Ishikawa (cell line): ENCODE measurements around the gene FAM131A.

Experiments used
- CEBPB ChIP-seq: IDR thresholded peaks from 2 replicates; pipeline ENCODE4 v1.6.1; 2012
- CREB1 ChIP-seq: IDR thresholded peaks from 2 replicates; pipeline ENCODE4 v1.6.1; 2012; ENCODE audit warnings: low read depth
- EGR1 ChIP-seq: IDR thresholded peaks from 2 replicates; pipeline ENCODE4 v1.6.1; 2012
- EP300 ChIP-seq: IDR thresholded peaks from 2 replicates; pipeline ENCODE4 v1.6.1; 2012; ENCODE audit warnings: borderline replicate concordance
- FOXM1 ChIP-seq: IDR thresholded peaks from 2 replicates; pipeline ENCODE4 v1.6.1; 2012; ENCODE audit warnings: low read depth, borderline replicate concordance
- NFIC ChIP-seq: IDR thresholded peaks from 2 replicates; pipeline ENCODE4 v1.6.1; 2012
- RAD21 ChIP-seq: IDR thresholded peaks from 2 replicates; pipeline ENCODE4 v1.6.1; 2012; ENCODE audit warnings: low read depth
- TAF1 ChIP-seq: IDR thresholded peaks from 2 replicates; pipeline ENCODE4 v1.6.1; 2012; ENCODE audit warnings: low read depth, mild to moderate bottlenecking
- TCF12 ChIP-seq: IDR thresholded peaks from 2 replicates; pipeline ENCODE4 v1.6.1; 2012; ENCODE audit warnings: low read depth
- TEAD4 ChIP-seq: IDR thresholded peaks from 2 replicates; pipeline ENCODE4 v1.6.1; 2012
- USF1 ChIP-seq: IDR thresholded peaks from 2 replicates; pipeline ENCODE4 v1.6.1; 2012
- YY1 ChIP-seq: IDR thresholded peaks from 2 replicates; pipeline ENCODE4 v1.6.1; 2012; ENCODE audit warnings: low read depth
- ZBTB7A ChIP-seq: IDR thresholded peaks from 2 replicates; pipeline ENCODE4 v1.6.1; 2012; ENCODE audit warnings: low read depth
- TF ChIP-seq, protein P1 (sequence below): IDR thresholded peaks from 2 replicates; pipeline ENCODE4 v1.6.1; 2012
- TF ChIP-seq, protein P2 (sequence below): IDR thresholded peaks from 2 replicates; pipeline ENCODE4 v1.6.1; 2012; ENCODE audit warnings: low read depth, mild to moderate bottlenecking

FAM131A gene, protein sequence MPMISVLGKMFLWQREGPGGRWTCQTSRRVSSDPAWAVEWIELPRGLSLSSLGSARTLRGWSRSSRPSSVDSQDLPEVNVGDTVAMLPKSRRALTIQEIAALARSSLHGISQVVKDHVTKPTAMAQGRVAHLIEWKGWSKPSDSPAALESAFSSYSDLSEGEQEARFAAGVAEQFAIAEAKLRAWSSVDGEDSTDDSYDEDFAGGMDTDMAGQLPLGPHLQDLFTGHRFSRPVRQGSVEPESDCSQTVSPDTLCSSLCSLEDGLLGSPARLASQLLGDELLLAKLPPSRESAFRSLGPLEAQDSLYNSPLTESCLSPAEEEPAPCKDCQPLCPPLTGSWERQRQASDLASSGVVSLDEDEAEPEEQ

GRCh38 chr3:184337399-184337714 is at the start of gene FAM131A:
TSS of gene FAM131A (plus strand) at chr3:184337600. CDS start at chr3:184337631, 31 bp downstream.
- TF ChIP-seq CREB1 (no peak), TAF1 (no peak), NFIC (no peak), TCF12 (no peak), FOXM1 (no peak), EP300 (no peak), USF1 (no peak), TEAD4 (no peak), CEBPB (no peak), YY1 (no peak), EGR1 (no peak), RAD21 (no peak)
- TF ChIP-seq, protein P1, sequence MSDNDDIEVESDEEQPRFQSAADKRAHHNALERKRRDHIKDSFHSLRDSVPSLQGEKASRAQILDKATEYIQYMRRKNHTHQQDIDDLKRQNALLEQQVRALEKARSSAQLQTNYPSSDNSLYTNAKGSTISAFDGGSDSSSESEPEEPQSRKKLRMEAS: no peak
- TF ChIP-seq, protein P2, sequence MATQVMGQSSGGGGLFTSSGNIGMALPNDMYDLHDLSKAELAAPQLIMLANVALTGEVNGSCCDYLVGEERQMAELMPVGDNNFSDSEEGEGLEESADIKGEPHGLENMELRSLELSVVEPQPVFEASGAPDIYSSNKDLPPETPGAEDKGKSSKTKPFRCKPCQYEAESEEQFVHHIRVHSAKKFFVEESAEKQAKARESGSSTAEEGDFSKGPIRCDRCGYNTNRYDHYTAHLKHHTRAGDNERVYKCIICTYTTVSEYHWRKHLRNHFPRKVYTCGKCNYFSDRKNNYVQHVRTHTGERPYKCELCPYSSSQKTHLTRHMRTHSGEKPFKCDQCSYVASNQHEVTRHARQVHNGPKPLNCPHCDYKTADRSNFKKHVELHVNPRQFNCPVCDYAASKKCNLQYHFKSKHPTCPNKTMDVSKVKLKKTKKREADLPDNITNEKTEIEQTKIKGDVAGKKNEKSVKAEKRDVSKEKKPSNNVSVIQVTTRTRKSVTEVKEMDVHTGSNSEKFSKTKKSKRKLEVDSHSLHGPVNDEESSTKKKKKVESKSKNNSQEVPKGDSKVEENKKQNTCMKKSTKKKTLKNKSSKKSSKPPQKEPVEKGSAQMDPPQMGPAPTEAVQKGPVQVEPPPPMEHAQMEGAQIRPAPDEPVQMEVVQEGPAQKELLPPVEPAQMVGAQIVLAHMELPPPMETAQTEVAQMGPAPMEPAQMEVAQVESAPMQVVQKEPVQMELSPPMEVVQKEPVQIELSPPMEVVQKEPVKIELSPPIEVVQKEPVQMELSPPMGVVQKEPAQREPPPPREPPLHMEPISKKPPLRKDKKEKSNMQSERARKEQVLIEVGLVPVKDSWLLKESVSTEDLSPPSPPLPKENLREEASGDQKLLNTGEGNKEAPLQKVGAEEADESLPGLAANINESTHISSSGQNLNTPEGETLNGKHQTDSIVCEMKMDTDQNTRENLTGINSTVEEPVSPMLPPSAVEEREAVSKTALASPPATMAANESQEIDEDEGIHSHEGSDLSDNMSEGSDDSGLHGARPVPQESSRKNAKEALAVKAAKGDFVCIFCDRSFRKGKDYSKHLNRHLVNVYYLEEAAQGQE: no peak

DNA sequence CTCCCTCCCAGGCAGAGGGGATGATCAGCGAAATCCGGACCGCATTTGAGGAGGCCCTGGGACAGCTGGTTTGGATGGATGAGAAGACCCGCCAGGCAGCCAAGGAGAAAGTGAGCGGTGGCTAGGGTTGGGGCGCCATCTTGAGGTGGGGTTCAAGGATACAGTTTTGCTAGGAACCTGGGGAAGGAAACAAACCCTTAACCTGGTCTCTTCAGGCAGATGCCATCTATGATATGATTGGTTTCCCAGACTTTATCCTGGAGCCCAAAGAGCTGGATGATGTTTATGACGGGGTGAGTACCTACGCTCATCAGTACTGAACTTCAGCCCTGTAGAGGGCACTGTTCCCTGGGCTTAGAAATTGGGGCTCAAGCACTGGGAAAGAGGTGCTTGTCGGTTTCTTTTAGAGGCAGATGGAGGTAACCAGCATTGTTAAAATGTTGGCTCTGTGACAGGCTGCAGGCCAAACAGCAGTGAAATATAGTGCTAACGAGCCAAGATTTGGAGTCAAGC is 47.9 kb upstream of the FAM131A start:
- TF ChIP-seq RAD21: peak; percentile 96
- TF ChIP-seq CREB1: no peak

GRCh38 chr3:184290331-184290730 is 47.1 kb upstream of the FAM131A start:
- TF ChIP-seq YY1 (no peak), TAF1 (no peak), CEBPB (no peak), CREB1 (no peak), TEAD4 (no peak), EP300 (no peak), EGR1 (no peak)

GRCh38 chr3:184291044-184291737 is 46.2 kb upstream of the FAM131A start:
- TF ChIP-seq ZBTB7A: no peak
- TF ChIP-seq, protein P2: no peak
- TF ChIP-seq EGR1: no peak
- TF ChIP-seq, protein P1: no peak
- no peak for TF ChIP-seq YY1
- no peak for TF ChIP-seq TCF12
- no peak for TF ChIP-seq TAF1
- no peak for TF ChIP-seq RAD21
- TF ChIP-seq CEBPB: no peak
- TF ChIP-seq NFIC: no peak
- TF ChIP-seq CREB1: no peak
- no peak for TF ChIP-seq EP300
- no peak for TF ChIP-seq FOXM1

DNA sequence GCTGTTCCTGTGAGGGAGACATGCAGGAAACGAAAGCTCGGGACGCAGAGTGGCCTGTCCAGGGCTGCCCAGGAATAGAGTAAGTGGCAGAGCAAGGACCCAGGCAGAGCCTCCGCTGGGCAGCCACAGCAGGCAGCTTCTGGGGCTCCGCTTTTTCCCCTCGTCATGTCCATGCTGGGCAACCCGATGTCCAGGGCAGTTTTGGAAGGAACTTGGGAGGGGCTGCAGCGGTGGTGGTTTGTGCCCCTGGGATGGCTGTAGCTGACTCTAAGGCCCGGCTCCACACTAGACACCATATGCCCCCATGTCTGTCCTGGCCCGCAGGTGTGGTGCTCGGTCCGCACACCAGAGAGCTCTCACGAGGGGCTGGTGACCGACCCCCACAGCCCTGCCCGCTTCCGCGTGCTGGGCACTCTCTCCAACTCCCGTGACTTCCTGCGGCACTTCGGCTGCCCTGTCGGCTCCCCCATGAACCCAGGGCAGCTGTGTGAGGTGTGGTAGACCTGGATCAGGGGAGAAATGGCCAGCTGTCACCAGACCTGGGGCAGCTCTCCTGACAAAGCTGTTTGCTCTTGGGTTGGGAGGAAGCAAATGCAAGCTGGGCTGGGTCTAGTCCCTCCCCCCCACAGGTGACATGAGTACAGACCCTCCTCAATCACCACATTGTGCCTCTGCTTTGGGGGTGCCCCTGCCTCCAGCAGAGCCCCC is 45.5 kb upstream of the FAM131A start:
- TF ChIP-seq, protein P2: no peak
- no peak for TF ChIP-seq TAF1
- TF ChIP-seq EP300: no peak
- no peak for TF ChIP-seq TCF12
- TF ChIP-seq USF1: no peak
- TF ChIP-seq TEAD4: no peak
- TF ChIP-seq, protein P1: no peak
- no peak for TF ChIP-seq CEBPB
- no peak for TF ChIP-seq EGR1
- no peak for TF ChIP-seq NFIC
- TF ChIP-seq YY1: no peak
- no peak for TF ChIP-seq RAD21
- no peak for TF ChIP-seq FOXM1
- TF ChIP-seq ZBTB7A: no peak
